ENCODE measurements around the gene NRF1.

NRF1 gene

GRCh38 chr7:129742256-129742655, 130.7 kb downstream of the NRF1 start:
- DNase-seq = no peak

- no peak for DNase-seq
Measured at GRCh38 chr7:129746857-129747529, 135.5 kb downstream of the NRF1 start.

GRCh38 chr7:129748356-129749109, 137.0 kb downstream of the NRF1 start:
- no peak for DNase-seq

- no peak for DNase-seq
Measured at GRCh38 chr7:129750091-129750490, 138.6 kb downstream of the NRF1 start.

GRCh38 chr7:129750501-129750900, 139.0 kb downstream of the NRF1 start:
- no peak for DNase-seq

- no peak for DNase-seq
Measured at GRCh38 chr7:129751916-129752315, 140.4 kb downstream of the NRF1 start.

GRCh38 chr7:129752760-129753159, 141.2 kb downstream of the NRF1 start:
- DNase-seq = no peak

- DNase-seq = no peak
Measured at GRCh38 chr7:129754406-129754805, 142.9 kb downstream of the NRF1 start.

- DNase-seq = no peak
Measured at GRCh38 chr7:129757991-129758390, 146.5 kb downstream of the NRF1 start.

- no peak for DNase-seq
Measured at GRCh38 chr7:129762387-129762969, 151.0 kb downstream of the NRF1 start.

GRCh38 chr7:129764247-129765084, 152.9 kb downstream of the NRF1 start:
- no peak for DNase-seq

- no peak for DNase-seq
Measured at GRCh38 chr7:129765352-129765751, 153.8 kb downstream of the NRF1 start.

GRCh38 chr7:129767120-129768015, 155.8 kb downstream of the NRF1 start:
- no peak for DNase-seq

- no peak for DNase-seq
Measured at GRCh38 chr7:129768614-129769399, 157.3 kb downstream of the NRF1 start.

- no peak for DNase-seq
Measured at GRCh38 chr7:129769400-129769774, 157.9 kb downstream of the NRF1 start.

- DNase-seq = no peak
Measured at GRCh38 chr7:129769866-129770808, 158.6 kb downstream of the NRF1 start.

GRCh38 chr7:129771201-129771927, 159.8 kb downstream of the NRF1 start:
- no peak for DNase-seq

- DNase-seq = no peak
Measured at GRCh38 chr7:129771928-129772479, 160.5 kb downstream of the NRF1 start.

- DNase-seq = no peak
Measured at GRCh38 chr7:129772646-129773280, 161.2 kb downstream of the NRF1 start.
